Islet precursor cell (in vitro differentiated cells): ENCODE data around the gene VPS51.

ENCODE experiments used
- DNase-seq: peaks from one replicate; pipeline ENCODE4 v3.0.0-alpha.2; 2018

Gene VPS51

DNA sequence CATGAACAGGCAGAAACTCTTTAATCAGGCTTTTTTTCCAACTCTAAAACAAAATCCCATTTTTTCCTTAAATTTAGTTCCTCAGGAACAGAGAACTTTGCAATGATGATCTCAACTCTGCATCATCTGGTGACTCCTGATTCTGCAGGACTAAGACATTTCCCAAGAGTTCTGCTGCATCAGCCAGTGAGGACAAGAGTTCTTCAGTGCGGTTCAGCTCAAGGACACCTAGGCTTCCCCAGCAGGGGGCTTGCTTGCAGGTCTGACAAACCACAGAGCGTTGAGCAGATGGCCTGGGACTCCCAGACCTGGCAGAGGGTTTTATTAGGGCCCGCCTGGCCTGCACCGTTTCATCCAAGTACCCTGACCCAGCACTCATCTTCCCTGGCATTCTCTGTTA lies 18.6 kb upstream of the VPS51 start:
- DNase-seq = no peak

DNA sequence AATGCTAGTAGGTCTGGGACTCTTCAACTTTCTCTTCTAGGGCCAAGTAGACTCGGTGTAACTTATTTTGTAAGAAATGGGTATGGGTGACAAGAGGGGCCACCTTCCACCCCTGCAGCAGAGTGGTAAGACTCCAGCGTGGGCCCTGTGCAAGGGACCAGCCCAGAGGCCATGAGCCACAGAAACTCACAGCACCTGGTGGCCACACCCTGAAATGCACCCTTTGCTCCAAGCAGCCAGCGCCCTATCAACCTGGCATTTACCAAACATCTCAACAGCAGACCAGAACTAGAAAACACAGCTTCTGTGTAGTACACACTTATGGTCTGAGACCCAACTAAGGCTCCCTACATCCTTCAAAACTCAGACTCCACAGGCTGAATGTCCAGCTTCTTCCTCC lies 17.9 kb upstream of the VPS51 start:
- DNase-seq = peak; percentile 74

- DNase-seq = peak; percentile 38
These were observed 17.1 kb upstream of the VPS51 start for GRCh38 chr11:65078786-65079342.

DNA sequence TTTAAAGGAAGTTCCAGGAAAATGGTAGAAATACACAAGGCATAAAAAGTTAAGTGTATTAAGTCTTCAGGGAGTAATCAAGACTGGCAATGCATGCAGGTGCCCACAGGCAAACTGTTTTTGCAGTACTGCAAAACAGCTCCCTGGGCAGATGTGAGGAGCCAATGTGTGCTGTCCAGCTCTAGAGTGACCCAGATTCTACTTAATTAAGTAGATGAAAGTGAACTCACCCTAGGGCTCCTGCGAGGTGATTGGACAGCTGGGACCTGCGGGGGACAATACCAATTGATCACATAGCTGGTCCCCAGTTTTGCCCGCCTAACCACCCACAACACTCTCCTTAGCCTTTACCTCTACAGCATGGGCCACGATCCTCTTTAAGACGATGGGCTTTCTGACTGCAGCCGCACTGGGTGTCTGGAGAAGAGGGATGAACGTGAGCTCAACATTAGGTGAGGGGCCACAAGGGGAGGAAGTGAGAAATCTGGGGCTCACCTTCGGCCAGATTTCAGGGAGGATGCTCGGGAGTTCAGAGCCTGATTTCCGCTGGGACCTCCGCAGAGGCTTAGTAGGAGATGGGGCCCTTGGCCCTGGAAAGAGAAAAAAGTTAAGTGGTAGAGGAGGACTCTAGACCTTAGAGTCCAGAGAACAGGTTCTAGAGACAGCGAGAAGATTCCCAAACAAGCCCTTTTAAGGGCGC lies 12.7 kb upstream of the VPS51 start:
- DNase-seq = no peak

GRCh38 chr11:65083834-65084597 lies 12.0 kb upstream of the VPS51 start, which contains the start of the genes CDCA5 and ZFPL1:
Gene CDCA5 (minus strand): TSS chr11:65084040. CDS start chr11:65083978, 62 bp downstream.
Gene ZFPL1 (plus strand): TSS chr11:65084222. CDS start chr11:65084699, 477 bp downstream.
- peak; percentile 97 for DNase-seq

DNA sequence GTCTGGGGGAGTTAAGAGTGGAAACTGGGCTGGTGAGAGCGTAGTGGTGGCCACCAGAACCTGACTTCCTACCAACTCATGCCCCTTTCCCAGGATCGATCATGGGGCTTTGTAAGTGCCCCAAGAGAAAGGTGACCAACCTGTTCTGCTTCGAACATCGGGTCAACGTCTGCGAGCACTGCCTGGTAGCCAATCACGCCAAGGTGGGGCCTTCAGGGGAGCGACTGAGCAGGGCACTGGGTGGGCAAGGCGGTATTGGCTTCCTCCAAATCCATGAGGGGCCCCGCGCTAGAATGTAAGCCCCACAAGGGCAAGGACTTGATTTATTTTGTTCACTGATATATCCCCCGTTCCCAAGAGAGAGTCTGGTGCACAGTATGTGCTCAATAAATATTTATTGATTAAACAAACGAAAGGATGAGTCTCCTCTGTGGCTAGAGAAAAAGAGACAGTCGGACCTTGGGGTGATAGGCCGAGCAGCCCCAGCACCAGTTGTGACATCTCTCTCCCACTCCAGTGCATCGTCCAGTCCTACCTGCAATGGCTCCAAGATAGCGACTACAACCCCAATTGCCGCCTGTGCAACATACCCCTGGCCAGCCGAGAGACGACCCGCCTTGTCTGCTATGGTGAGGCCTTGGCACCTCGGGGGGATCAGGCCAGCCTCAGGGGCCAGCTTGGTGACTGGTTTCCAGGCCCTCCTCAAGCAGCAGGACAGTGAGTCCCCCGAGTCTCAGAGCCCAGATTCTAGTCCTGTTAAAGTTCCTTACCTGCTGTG lies 11.2 kb upstream of the VPS51 start:
- no peak for DNase-seq

GRCh38 chr11:65085446-65085845 lies 10.6 kb upstream of the VPS51 start:
- no peak for DNase-seq

DNA sequence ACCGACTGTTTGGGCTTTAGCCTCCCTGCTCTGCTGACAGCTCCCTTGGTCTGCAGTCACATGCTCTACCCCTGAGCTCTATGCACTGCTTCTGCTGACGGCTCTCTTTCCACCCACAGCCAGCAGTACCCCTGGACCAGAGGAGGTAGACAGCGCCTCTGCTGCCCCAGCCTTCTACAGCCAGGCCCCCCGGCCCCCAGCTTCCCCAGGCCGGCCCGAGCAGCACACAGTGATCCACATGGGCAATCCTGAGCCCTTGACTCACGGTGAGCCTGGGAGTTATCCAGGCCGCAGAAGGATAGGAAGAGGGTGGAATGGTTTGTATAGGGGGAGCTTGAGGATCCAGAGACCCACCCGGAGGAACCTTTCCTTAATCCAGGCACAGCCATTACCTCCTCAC lies 9.2 kb upstream of the VPS51 start:
- DNase-seq = no peak

GRCh38 chr11:65087216-65087615 lies 8.8 kb upstream of the VPS51 start:
- DNase-seq = no peak

DNA sequence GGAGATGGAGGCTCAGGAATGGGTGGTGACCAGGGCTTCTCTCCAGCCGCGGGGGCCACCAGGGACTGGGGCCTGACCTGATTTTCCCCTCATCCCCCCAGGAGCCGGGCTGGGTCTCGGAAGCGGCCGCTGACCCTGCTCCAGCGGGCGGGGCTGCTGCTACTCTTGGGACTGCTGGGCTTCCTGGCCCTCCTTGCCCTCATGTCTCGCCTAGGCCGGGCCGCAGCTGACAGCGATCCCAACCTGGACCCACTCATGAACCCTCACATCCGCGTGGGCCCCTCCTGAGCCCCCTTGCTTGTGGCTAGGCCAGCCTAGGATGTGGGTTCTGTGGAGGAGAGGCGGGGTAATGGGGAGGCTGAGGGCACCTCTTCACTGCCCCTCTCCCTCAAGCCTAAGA lies 8.2 kb upstream of the VPS51 start:
- no peak for DNase-seq

DNA sequence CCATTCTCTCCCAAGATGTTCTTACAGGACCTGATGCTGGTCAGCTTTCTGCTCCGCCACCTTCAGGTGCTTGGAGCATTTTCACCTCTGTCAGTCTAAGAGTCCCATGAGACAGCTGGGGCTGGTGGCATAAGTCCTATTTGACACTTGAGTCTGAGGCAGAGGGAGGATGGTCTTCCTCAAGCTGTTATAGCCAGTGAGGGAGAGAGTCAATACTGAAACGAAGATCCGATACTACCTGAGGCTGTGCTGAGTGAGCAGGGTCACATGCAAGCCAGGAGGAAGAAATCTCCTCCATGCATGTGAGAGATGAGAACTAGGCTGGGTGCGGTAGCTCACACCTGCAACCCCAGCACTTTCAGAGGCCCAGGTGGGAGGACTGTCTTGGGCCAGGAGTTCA lies 6.4 kb upstream of the VPS51 start:
- no peak for DNase-seq

GRCh38 chr11:65090628-65091027 lies 5.4 kb upstream of the VPS51 start:
- no peak for DNase-seq

DNA sequence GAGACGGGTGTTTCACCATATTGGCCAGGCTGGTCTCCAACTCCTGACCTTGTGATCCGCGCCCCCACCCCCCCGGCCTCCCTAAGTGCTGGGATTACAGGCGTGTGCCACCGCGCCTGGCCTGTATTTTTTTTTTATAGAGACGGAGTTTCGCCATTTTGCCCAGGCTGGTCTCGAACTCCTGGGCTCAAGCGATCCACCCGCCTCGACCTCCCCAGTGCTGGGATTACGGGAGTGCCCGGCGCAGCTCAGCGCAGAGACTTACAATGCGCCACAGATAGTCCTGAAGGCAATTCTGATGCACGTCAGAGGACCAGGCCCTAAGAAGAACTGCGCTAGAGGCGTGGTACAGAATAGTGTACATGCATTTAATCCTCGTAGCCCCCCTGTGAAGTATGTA lies 587 bp upstream of the VPS51 start:
- DNase-seq = no peak

- DNase-seq = no peak
These were observed 912 bp downstream of the VPS51 start for GRCh38 chr11:65096926-65097325.

GRCh38 chr11:65100674-65101350 lies 4.8 kb downstream of the VPS51 start:
- DNase-seq = no peak

DNA sequence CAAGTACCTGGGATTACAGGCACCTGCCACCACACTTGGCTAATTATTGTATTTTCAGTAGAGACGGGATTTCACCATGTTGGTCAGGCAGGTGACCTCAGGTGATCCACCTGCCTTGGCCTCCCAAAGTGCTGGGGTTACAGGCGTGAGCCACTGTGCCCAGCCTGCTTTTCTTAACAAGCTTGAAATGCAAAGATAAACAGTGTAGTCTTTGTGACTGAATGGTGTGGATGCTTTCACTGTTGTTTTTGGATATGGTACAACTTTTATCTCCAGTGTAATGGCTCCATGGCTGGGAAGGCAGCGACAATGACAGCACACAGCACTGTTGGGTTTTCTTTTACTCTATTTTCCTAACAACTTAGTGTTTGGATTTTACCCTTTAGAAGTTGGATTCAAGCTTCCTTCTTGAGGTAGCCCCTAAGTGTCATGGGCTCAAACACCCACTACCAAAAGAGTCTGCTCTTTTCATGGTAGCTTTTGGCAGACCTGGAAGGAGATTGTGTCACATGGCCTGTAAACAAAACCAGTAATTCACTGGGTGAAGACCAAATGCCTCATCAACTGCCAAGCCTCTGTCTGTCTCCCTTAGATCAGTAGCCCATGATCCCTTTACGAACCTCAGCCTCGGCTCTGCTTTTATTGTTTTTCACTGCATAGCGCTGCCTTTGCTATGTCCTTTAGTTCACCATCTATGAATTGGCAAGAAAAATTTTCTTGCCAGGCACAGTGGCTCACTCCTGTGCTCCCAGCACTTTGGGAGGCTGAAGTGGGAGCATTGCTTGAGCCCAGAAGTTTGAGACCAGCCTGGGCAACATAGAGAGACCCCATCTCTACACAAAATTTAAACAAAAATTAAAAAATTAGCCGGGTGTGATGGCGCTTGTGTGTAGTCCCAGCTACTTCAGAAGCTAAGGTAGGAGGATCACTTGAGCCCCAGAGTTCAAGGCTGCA lies 6.4 kb downstream of the VPS51 start:
- no peak for DNase-seq

DNA sequence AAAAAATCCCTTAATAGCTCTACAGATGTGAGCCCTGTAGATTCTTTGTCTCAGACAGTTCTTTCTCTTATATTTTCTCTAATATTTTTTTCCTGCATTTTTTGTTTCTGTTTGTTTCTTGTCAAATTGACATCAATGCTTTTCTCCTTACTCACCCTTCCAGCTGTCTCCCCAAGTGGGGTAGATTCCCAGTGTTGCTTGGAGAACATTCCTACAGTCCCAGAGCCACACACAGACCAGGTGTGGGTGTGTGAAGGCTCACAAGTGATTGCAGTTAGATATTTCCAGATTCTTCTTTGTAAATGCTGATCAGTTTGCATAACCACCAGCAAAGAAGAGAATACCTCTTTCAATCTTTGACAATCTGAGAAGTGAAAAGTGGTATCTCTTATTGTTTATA lies 7.5 kb downstream of the VPS51 start:
- DNase-seq = no peak

DNA sequence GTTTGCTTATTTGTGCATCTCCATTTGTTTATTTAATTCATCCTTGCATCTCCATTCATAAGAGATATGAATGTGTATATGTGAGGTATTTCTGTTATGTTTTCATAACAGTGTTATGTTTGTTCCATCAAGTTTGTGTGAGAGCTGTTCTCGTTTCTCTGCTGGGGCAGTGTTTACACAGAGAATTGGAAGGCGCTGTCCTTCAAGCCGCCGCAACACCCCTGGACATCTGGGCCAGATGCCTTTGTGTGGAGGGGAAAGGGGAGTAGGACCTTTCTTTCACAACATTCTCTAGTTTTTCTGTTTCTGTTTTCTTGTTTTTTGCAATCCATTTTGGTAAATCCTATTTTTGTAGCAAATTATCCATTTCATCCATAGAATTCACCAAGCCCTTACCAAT lies 8.6 kb downstream of the VPS51 start:
- DNase-seq = no peak

DNA sequence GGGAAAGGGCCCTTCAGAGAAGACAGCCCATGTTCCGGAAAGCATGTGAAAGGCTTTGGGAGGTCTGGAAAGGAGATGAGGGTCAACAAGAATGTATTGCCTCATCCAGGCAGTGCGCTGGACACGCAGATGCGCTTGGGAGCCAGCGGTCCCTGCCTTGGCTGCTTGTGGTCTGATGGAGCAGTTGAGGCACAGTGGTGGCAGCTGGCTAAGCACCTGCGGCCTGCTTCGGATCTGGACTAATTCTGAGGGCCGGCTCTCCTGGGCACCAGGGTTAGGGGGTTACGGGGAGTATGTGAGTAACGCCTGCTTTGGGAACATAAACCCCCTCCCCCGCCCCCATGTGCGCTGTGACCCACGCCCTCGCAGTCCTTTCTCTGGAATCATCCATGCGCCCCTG lies 11.1 kb downstream of the VPS51 start:
- DNase-seq = no peak

DNA sequence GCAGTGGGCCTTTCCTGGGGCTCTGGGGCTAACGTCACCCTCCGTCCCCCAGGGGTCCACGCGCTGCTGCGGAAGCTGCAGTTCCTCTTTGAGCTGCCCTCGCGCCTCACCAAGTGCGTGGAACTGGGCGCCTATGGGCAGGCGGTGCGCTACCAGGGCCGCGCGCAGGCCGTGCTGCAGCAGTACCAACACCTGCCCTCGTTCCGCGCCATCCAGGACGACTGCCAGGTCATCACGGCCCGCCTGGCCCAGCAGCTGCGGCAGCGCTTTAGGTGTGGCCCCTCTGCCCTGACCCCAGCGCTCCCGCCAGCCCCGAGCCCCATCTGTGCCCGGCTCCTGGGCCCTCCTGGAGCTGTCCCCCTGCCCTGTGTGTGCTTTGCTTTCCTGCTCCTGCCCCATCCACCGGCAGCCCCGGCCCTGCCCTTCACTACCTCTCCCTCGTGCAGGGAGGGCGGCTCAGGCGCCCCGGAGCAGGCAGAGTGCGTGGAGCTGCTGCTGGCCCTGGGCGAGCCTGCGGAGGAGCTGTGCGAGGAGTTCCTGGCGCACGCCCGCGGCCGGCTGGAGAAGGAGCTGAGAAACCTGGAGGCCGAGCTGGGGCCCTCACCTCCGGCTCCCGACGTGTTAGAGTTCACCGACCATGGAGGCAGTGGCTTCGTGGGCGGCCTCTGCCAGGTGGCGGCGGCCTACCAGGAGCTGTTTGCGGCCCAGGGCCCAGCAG lies 11.9 kb downstream of the VPS51 start:
- DNase-seq = no peak
